Activated CD8-positive, alpha-beta memory T cell treated with anti-CD3 and anti-CD28 coated beads, Interleukin-2, amount 10 ng/mL, durations not matched to agents 7 days and 5 days (primary cell): Measurements from ENCODE around the gene RNF141. TPM values are rescaled to one million over a fixed set of nuclear protein-coding genes. Genes with fewer than 3 reads are reported as not detected.

ENCODE experiments used
- ATAC-seq: fragments of 150-1000 bp; cut with Tn5 transposase; one replicate; pipeline ENCODE4 v1.10.0; 2021; ENCODE audit warnings: moderate library complexity
- CTCF ChIA-PET: fragments of 350-600 bp; sonication (Branson Sonifier 250); formaldehyde crosslinking; loops from one replicate; lab custom pipeline; 2021; ENCODE audit warnings: antibody characterized with exemption; lab: Charles Lee
- DNase-seq: peaks from one replicate; pipeline ENCODE4 v3.0.0-alpha.2; 2020
- H3K27ac Mint-ChIP-seq: one replicate; pipeline ENCODE4 v1.8.0; 2021; ENCODE audit warnings: mild to moderate bottlenecking, mixed read lengths
- H3K27me3 Mint-ChIP-seq: one replicate; pipeline ENCODE4 v1.8.0; 2021; ENCODE audit warnings: mixed read lengths
- H3K36me3 Mint-ChIP-seq: one replicate; pipeline ENCODE4 v1.8.0; 2021; ENCODE audit warnings: mild to moderate bottlenecking, mixed read lengths
- H3K4me1 Mint-ChIP-seq: one replicate; pipeline ENCODE4 v1.8.0; 2021; ENCODE audit warnings: mixed read lengths
- H3K4me3 Mint-ChIP-seq: one replicate; pipeline ENCODE4 v1.8.0; 2021; ENCODE audit warnings: mild to moderate bottlenecking, moderate library complexity, mixed read lengths
- H3K9me3 Mint-ChIP-seq: one replicate; pipeline ENCODE4 v1.8.0; 2022; ENCODE audit warnings: low read depth, mixed read lengths
- total RNA-seq, 2 experiments: library from RNA; stranded (reverse); gene quantifications; one replicate each; pipeline ENCODE4 v1.2.3, GENCODE V29; 2021

Gene RNF141, protein sequence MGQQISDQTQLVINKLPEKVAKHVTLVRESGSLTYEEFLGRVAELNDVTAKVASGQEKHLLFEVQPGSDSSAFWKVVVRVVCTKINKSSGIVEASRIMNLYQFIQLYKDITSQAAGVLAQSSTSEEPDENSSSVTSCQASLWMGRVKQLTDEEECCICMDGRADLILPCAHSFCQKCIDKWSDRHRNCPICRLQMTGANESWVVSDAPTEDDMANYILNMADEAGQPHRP
- total RNA-seq = 10 to 100 TPM in 1 of 2 experiments, 1 to 10 TPM in 1; 9.4 to 10.1 TPM

DNA sequence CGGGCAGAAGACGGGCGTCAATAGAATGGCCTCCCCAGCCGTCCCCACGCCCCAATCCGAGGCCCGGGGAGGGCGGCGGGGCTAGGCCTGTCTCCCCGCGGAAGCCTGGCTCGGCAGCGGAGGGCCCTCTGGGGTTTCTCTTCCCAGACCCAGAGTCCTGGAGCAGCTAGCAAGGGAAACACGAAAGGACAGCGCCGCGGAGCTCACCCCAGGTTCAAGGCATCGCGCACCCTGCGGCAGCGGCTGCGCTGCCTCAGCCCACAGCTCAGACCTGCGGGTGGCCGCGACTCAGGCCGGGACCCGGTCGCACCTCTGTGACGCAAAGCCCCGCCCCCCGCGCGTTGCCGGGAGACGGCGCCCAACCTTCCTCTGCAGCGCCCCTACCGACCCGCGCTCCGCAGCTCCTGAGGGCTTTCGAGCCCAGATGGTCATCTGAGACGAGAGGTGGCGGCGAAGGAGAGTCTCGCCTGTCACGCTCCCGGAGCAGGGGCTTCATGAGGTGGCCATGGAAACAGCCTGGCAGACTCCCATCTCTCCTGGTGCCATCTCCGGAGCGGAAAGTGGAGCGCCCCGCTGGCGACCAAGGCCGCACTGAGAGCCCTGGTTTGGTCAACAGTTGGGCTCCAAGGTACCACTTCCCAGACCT, at the start of gene RNF141:
Gene RNF141, minus strand, starts transcription at position 273 of the 646 bp plus-strand sequence. CDS start 7,029 bp downstream, outside the sequence.
- Mint-ChIP-seq H3K4me3 (peak within 1 kb of the TSS; percentile 84), H3K27me3 (no peaks in the 10 kb centered on the region), H3K9me3 (peaks cover 2% of the 10 kb centered on the region), H3K27ac (peak within 1 kb of the TSS; percentile 78), H3K4me1 (peaks cover 21% of the 10 kb centered on the region), H3K36me3 (no peaks in the 10 kb centered on the region)
- DNase-seq (peak; percentile 95), ATAC-seq (peak; percentile 97)
- CTCF ChIA-PET = interaction anchor here (0.6 to 3.5 kb wide), 56 partner anchors 10 to 268 kb away, joined by 3 to 26 read pairs (median 5); partner anchors contain the start of genes AMPD3, CTR9 and EIF4G2

DNA sequence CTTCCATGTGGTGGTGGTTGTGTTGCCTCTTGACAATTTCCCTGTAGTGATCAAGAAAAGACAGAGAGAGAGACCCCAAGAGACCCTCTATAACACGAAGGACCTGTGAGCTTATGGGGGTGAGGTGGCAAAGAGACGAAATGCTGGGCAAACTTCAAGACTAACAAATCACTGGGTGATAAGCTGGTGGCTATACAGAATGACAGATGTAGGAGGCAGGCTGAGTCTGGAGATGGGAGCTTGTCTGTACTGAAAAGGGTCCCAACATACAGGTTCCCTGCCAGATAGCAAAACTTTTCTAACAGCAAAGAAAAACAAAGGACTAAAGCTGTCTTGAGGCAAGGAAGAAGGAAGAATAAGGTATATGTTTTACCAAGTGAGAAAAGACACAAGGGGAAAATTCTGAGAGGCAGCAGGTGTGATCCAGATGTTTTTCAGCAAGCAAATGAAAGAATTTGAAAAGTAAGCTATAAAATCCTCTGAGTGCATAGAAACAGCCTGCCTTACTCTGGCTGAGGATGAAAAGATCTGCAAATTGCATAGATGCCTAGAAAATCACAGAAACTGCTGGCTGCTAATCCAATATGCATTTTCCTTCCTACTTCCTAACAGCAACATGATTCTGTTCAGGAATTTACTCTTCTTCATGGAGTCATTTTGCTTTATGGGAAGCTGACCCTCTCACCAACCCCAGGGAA, 49.4 kb upstream of the RNF141 start:
- H3K27ac Mint-ChIP-seq = no peak overlapping the region
- no peaks in the 10 kb centered on the region for H3K36me3 Mint-ChIP-seq
- peaks cover 19% of the 10 kb centered on the region for H3K4me1 Mint-ChIP-seq
- DNase-seq (no peak), ATAC-seq (no peak)
- peaks cover 18% of the 10 kb centered on the region for H3K27me3 Mint-ChIP-seq
- H3K4me3 Mint-ChIP-seq = no peak overlapping the region
- H3K9me3 Mint-ChIP-seq = no peaks in the 10 kb centered on the region
- CTCF ChIA-PET = interaction anchor here (1.4 to 1.5 kb wide), 2 partner anchors 56 to 186 kb away, joined by 3 to 4 read pairs; no protein-coding TSS in a partner anchor

DNA sequence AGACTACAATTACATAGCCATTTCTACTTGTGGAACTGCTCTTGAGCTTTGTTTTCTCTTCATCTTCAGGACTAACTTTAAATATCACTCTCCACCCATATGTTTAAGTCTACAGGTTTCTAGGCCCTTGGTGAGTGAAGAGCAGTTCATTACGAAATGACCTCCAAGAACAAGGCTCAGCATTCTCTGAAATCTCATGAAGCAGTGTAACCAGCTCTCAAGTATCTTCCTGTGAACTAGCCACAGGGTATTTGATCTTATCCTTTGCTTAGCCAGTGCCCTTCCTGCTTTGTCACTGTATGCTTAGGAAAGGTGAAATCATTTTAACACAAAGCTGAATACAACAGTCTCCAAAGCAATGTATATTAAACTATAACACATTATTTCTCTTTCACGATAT, 47.9 kb upstream of the RNF141 start:
- Mint-ChIP-seq H3K27ac (no peak overlapping the region), H3K4me1 (peaks cover 12% of the 10 kb centered on the region)
- CTCF ChIA-PET = interaction anchor here (0.6 kb wide), 1 partner anchor 911 kb away, joined by 3 read pairs; no protein-coding TSS in a partner anchor

DNA sequence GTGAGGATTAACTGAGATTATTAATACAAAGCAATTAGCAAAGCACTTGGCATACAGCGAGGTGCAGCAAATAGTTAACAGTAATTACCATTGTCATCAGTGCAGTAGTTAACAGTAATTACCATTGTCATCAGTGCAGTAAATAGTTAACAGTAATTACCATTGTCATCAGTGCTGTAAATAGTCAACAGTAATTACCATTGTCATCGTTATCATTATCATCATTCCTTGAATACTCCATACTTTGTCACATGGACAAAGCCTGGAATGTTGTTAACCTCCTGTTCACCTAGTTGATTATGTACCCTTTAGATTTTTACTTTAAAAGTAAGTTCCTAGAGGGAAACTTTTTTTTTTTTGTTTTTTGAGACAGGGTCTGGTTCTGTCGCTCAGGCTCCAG, 47.0 kb upstream of the RNF141 start:
- ATAC-seq (no peak), DNase-seq (no peak)
- no peak overlapping the region for H3K4me3 Mint-ChIP-seq
- no peaks in the 10 kb centered on the region for H3K9me3 Mint-ChIP-seq
- CTCF ChIA-PET = interaction anchor here (0.6 kb wide), 1 partner anchor 910 kb away, joined by 3 read pairs; no protein-coding TSS in a partner anchor
- peaks cover 23% of the 10 kb centered on the region for H3K27me3 Mint-ChIP-seq
- H3K27ac Mint-ChIP-seq = no peak overlapping the region
- H3K4me1 Mint-ChIP-seq = peaks cover 12% of the 10 kb centered on the region
- no peaks in the 10 kb centered on the region for H3K36me3 Mint-ChIP-seq

More for the DNA sequence above, 47.9 kb upstream of the RNF141 start:
- no peaks in the 10 kb centered on the region for H3K36me3 Mint-ChIP-seq
- ATAC-seq = peak; percentile 64
- H3K4me3 Mint-ChIP-seq = no peak overlapping the region
- no peak for DNase-seq
- H3K27me3 Mint-ChIP-seq = peaks cover 18% of the 10 kb centered on the region
- H3K9me3 Mint-ChIP-seq = no peaks in the 10 kb centered on the region

DNA sequence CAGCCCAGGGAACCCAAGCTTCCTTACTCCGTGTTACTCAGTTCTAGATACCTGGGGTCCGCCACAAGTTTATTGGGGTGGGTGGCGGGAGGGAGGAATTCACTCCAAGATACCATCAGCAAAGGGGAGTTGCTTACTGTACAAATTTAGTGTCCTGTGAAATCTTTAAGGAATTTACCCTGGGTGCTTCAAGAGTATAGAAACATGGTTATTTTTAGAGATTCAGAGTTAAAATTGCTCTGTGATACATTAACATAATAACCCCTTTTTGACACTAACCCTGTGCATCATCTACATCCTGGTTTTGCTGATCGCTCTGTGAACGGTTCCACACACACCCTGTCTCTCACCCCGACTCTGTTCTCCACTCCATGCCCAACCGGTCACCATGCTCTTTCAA, 46.4 kb upstream of the RNF141 start:
- Mint-ChIP-seq H3K4me1 (peaks cover 12% of the 10 kb centered on the region), H3K27me3 (peaks cover 25% of the 10 kb centered on the region), H3K9me3 (no peaks in the 10 kb centered on the region), H3K4me3 (no peak overlapping the region), H3K36me3 (no peaks in the 10 kb centered on the region), H3K27ac (no peak overlapping the region)
- DNase-seq (no peak), ATAC-seq (no peak)
- CTCF ChIA-PET = no interaction called here

DNA sequence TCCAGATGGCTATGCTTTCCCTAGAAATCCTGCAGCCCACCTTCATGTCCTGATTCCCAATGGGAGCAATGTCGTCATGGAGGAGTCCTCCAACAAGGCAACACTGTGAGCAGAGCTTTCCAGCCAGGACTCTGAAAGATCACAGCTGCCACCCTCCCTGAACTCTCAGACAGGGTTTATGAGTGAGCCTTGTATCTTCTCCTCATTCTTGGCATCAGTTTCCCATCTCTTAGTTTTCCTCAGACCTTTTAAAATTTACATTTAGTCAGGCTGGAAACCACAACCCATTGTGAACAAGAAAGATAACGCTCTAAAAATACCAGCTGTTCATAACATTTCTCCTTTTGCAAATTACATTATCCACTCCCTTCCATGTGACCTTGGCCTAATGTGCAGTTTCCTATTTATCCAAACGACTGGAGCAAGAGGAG, 43.1 kb upstream of the RNF141 start:
- H3K4me1 Mint-ChIP-seq = peaks cover 14% of the 10 kb centered on the region
- no peaks in the 10 kb centered on the region for H3K36me3 Mint-ChIP-seq
- CTCF ChIA-PET = interaction anchor here (0.8 to 1.6 kb wide), 3 partner anchors 11 to 171 kb away, joined by 3 to 9 read pairs (median 3); partner anchors contain the start of gene RNF141
- DNase-seq (no peak), ATAC-seq (no peak)
- H3K27me3 Mint-ChIP-seq = peaks cover 19% of the 10 kb centered on the region
- H3K27ac Mint-ChIP-seq = no peak overlapping the region
- H3K9me3 Mint-ChIP-seq = no peaks in the 10 kb centered on the region
- no peak overlapping the region for H3K4me3 Mint-ChIP-seq

DNA sequence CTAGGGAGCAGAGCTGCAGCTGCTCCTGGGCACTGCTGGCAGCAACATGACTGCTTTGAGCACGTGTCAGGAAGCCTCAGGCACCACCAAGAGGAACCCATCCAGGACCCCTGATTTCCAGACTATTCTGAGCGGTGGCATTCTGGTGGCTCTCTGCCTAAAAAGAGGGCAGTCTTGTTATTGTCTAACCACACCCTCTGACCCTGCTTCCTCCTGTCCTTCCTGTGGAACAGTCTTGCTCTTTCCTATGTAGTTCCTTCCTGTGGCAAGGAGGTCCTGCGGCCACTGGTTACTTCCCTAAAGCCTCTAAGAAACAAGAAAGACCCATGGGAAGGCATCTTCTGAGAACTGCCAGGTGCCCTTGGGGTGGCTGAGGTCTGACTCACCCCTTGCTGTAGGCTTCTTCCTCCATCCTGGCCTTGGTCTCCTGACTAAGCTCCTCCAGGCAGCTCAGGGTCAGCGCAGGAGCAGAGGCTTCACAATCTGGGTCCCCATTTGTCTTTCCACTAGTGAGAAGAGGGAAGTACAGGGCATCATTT, 40.6 kb upstream of the RNF141 start:
- Mint-ChIP-seq H3K27me3 (peaks cover 26% of the 10 kb centered on the region), H3K4me3 (no peak overlapping the region), H3K27ac (no peak overlapping the region), H3K4me1 (peaks cover 5% of the 10 kb centered on the region), H3K36me3 (no peaks in the 10 kb centered on the region), H3K9me3 (no peaks in the 10 kb centered on the region)
- CTCF ChIA-PET = interaction anchor here (2.3 kb wide), 1 partner anchor 41 kb away, joined by 8 read pairs; the partner anchor contains the start of gene RNF141
- no peak for ATAC-seq
- no peak for DNase-seq

DNA sequence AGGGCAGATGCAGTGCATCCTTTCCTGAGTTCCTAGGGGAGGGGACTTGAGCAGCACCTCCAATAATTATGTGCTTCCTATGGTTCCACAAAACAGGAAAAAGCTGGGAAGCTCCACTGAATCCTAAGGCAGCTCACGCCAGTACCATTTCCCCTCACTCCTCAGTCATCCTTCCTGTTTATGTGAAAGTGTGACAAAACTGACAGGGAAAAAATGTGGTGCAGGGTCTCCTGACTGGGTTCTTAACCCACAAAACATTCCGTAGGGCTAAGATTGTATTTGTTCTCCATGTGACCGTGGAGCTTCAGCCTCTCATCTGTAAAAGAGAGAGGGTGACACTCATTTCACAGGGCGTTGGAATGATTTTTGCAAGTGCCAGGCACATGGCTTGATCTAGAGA, 39.6 kb upstream of the RNF141 start:
- ATAC-seq (no peak), DNase-seq (no peak)
- Mint-ChIP-seq H3K36me3 (no peaks in the 10 kb centered on the region), H3K9me3 (no peaks in the 10 kb centered on the region), H3K4me1 (peaks cover 5% of the 10 kb centered on the region), H3K4me3 (no peak overlapping the region), H3K27me3 (peaks cover 27% of the 10 kb centered on the region), H3K27ac (no peak overlapping the region)
- CTCF ChIA-PET = interaction anchor here (2.3 kb wide), 1 partner anchor 40 kb away, joined by 8 read pairs; the partner anchor contains the start of gene RNF141

DNA sequence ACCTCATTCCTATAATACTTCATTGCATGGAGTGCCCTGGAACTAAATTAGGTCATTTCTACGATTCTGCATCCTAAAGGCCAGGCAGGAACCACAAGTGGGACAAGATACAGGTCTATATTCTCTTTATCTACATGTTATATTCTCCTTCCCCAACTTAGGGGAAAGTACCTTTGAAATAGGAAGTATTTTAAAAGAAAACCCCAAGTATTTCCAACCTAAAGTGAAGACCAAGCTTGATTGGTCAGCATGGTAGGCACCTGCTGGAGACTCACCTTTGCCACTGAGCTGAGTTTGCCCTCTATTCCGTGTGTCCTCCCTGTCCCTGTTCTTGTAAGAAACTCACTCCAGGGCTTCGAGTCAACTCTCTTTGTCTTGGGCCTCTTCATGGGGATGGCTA, 38.7 kb upstream of the RNF141 start:
- ATAC-seq = no peak
- Mint-ChIP-seq H3K27ac (no peak overlapping the region), H3K4me3 (no peak overlapping the region), H3K4me1 (peaks cover 5% of the 10 kb centered on the region), H3K9me3 (no peaks in the 10 kb centered on the region), H3K36me3 (no peaks in the 10 kb centered on the region), H3K27me3 (peaks cover 27% of the 10 kb centered on the region)
- no peak for DNase-seq
- CTCF ChIA-PET = interaction anchor here (2.3 kb wide), 1 partner anchor 39 kb away, joined by 8 read pairs; the partner anchor contains the start of gene RNF141

DNA sequence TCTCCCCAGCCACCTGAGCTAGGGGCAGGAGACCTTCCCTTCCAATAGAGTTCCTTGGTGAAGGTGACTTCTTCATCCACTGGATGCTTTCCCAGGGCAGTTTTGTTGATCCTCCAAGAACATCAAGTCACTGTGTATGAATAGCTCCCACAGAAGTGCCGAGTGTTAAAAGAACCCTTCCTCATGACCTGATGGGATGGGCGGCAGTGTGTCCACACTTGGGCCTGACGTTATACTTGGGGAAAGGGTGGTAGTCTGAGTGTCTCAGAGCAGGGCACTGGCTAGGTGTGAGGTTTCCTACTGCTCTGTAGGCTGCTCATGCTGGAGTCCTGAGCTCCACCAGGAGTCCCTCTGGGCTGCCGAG, 35.0 kb upstream of the RNF141 start:
- H3K4me3 Mint-ChIP-seq = no peak overlapping the region
- CTCF ChIA-PET = no interaction called here
- no peaks in the 10 kb centered on the region for H3K4me1 Mint-ChIP-seq
- H3K27ac Mint-ChIP-seq = no peak overlapping the region
- no peaks in the 10 kb centered on the region for H3K36me3 Mint-ChIP-seq
- peaks cover 32% of the 10 kb centered on the region for H3K27me3 Mint-ChIP-seq
- no peak for ATAC-seq
- no peaks in the 10 kb centered on the region for H3K9me3 Mint-ChIP-seq
- no peak for DNase-seq

DNA sequence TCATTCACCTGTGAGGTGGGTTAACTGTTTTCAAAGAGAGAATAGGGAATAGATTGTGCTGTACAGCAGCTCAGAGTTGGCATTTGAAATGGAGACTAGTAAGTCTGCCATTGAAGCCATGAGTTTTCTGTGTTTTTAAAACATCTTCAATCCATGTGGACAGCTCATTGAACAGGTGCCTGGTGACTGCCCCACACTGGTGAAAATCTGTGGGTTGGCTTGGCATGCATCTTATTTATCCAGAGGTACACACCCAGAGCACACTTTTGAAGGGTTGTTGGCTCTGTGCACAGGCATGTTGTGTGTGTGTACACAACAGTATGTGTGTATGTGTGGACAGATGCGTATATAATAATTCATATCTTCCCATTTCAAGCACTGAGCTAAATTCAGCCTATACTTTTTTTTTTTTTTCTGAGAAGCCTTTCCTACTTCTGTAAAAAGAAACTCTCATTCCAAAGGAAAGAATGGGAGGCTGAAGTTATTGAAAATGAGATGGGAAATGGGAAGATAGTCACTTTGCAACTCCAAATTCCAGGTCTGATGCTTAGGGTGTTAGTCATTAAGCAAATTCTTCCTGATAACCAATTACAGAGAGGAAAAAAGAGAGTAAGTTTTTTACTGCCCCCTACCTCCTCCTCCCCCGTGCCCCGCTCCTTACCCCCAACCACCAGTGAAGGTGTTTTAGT, 34.5 kb upstream of the RNF141 start:
- Mint-ChIP-seq H3K36me3 (no peaks in the 10 kb centered on the region), H3K4me3 (no peak overlapping the region), H3K27me3 (peaks cover 28% of the 10 kb centered on the region), H3K27ac (no peak overlapping the region), H3K4me1 (no peaks in the 10 kb centered on the region), H3K9me3 (no peaks in the 10 kb centered on the region)
- CTCF ChIA-PET = no interaction called here
- ATAC-seq = no peak
- no peak for DNase-seq

DNA sequence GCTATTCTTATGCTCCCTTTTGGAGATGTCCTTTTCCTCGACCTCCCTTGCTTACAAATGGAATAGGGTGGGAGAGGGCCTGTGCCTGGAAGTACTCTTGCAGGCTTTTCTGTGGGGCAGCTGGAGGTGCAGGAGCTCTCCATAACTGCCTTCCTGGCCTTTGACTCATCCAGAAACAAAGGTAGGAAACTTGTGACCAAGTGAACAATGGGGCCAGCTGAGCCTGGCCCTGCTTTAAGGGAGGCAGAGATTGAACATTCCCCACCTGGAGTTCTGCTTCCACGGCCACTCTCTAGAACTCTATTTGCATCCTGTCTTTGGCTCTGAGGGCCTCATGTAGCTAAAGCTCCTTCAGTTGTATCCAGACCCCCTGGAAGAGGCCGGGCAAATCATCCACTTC, 32.6 kb upstream of the RNF141 start:
- ATAC-seq = no peak
- Mint-ChIP-seq H3K4me1 (no peaks in the 10 kb centered on the region), H3K27ac (no peak overlapping the region), H3K36me3 (no peaks in the 10 kb centered on the region), H3K9me3 (no peaks in the 10 kb centered on the region), H3K27me3 (peaks cover 22% of the 10 kb centered on the region), H3K4me3 (no peak overlapping the region)
- no peak for DNase-seq
- CTCF ChIA-PET = interaction anchor here (1.0 kb wide), 1 partner anchor 12 kb away, joined by 3 read pairs; no protein-coding TSS in a partner anchor
